ENCODE results near the gene FLNA. TPM values are rescaled to one million over a fixed set of nuclear protein-coding genes. Genes with fewer than 3 reads are reported as not detected.

The FLNA gene
- total RNA-seq, 2 experiments from 2014 or later = 1,012 to 1,022 TPM

GRCh38 chrX:154349979-154350378, 24.5 kb downstream of the FLNA start:
- ATAC-seq (ENCODE audit: poor library complexity) (no peak), DNase-seq (peak in 1 of 14 experiments; percentile 35)
- Histone ChIP-seq H3K27me3 (ENCODE audit: control insufficient read depth in 1 of 2, insufficient read depth in 2 of 2, low read length in 2 of 2) (no peaks in the 10 kb centered on the region), H3K4me3 (ENCODE audit: low read length) (no peak overlapping the region), H3K4me1 (ENCODE audit: insufficient read depth, low read length) (peaks cover 79% of the 10 kb centered on the region), H3K27ac (ENCODE audit: low read depth in 1 of 2, low read length in 2 of 2) (no peak overlapping the region), H3K36me3 (ENCODE audit: insufficient read depth, low read length) (peaks cover 69% of the 10 kb centered on the region), H3K9me3 (ENCODE audit: control insufficient read depth in 1 of 2, insufficient read depth in 1 of 2, low read length in 2 of 2) (peaks cover 0 to 4% of the 10 kb centered on the region in 2 experiments)
- no peak overlapping the region for H3K4me3 Mint-ChIP-seq
- intact Hi-C loops (cut with DNase I, micrococcal nuclease) = no loop called here
- no peaks in the 10 kb centered on the region for H3K27me3 Mint-ChIP-seq
- ChIA-PET POLR2A (interaction anchor here (0.9 to 1.4 kb wide), 5 partner anchors 16 to 48 kb away, joined by 3 to 4 read pairs (median 4); partner anchors contain the start of gene EMD), CTCF (no interaction called here)
- peaks cover 27% of the 10 kb centered on the region for H3K4me1 Mint-ChIP-seq (ENCODE audit: low read depth)
- peak overlapping the region; percentile 85 for H3K27ac Mint-ChIP-seq
- TF ChIP-seq, protein P1, sequence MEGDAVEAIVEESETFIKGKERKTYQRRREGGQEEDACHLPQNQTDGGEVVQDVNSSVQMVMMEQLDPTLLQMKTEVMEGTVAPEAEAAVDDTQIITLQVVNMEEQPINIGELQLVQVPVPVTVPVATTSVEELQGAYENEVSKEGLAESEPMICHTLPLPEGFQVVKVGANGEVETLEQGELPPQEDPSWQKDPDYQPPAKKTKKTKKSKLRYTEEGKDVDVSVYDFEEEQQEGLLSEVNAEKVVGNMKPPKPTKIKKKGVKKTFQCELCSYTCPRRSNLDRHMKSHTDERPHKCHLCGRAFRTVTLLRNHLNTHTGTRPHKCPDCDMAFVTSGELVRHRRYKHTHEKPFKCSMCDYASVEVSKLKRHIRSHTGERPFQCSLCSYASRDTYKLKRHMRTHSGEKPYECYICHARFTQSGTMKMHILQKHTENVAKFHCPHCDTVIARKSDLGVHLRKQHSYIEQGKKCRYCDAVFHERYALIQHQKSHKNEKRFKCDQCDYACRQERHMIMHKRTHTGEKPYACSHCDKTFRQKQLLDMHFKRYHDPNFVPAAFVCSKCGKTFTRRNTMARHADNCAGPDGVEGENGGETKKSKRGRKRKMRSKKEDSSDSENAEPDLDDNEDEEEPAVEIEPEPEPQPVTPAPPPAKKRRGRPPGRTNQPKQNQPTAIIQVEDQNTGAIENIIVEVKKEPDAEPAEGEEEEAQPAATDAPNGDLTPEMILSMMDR (IDR thresholded peaks at IDR 0.05) = no peak
- peaks cover 60% of the 10 kb centered on the region for H3K36me3 Mint-ChIP-seq (ENCODE audit: low read depth)
- H3K9me3 Mint-ChIP-seq = no peaks in the 10 kb centered on the region

GRCh38 chrX:154349359-154349935, 25.0 kb downstream of the FLNA start:
- peaks cover 27% of the 10 kb centered on the region for H3K4me1 Mint-ChIP-seq (ENCODE audit: low read depth)
- H3K36me3 ChIP-seq (ENCODE audit: insufficient read depth, low read length) = peaks cover 64% of the 10 kb centered on the region
- no peak overlapping the region for H3K27ac ChIP-seq (ENCODE audit: low read depth in 1 of 2, low read length in 2 of 2)

GRCh38 chrX:154348646-154349358, 25.6 kb downstream of the FLNA start:
- POLR2A ChIA-PET = interaction anchor here (0.5 to 1.4 kb wide), 3 partner anchors 31 to 1401 kb away, joined by 3 to 4 read pairs (median 4); partner anchors contain the start of gene EMD
- Mint-ChIP-seq H3K36me3 (ENCODE audit: low read depth) (peaks cover 53% of the 10 kb centered on the region), H3K4me3 (no peak overlapping the region), H3K27me3 (no peaks in the 10 kb centered on the region), H3K4me1 (ENCODE audit: low read depth) (peaks cover 27% of the 10 kb centered on the region), H3K9me3 (no peaks in the 10 kb centered on the region), H3K27ac (peak overlapping the region; percentile 85)
- intact Hi-C loops (cut with DNase I, micrococcal nuclease) = no loop called here
- TF ChIP-seq, protein P1 (IDR thresholded peaks at IDR 0.05) = no peak
- Histone ChIP-seq H3K36me3 (ENCODE audit: insufficient read depth, low read length) (peaks cover 58% of the 10 kb centered on the region), H3K4me3 (ENCODE audit: low read length) (no peak overlapping the region), H3K27me3 (ENCODE audit: control insufficient read depth in 1 of 2, insufficient read depth in 2 of 2, low read length in 2 of 2) (no peaks in the 10 kb centered on the region), H3K9me3 (ENCODE audit: control insufficient read depth in 1 of 2, insufficient read depth in 1 of 2, low read length in 2 of 2) (peaks cover 0 to 4% of the 10 kb centered on the region in 2 experiments), H3K4me1 (ENCODE audit: insufficient read depth, low read length) (peaks cover 67% of the 10 kb centered on the region), H3K27ac (ENCODE audit: low read depth in 1 of 2, low read length in 2 of 2) (peak overlapping the region in 1 of 2 donors; percentile 47)
- ATAC-seq (ENCODE audit: poor library complexity) (no peak), DNase-seq (peak in 2 of 14 experiments; percentile 16 to 31)
- CTCF ChIA-PET = no interaction called here

More at GRCh38 chrX:154349359-154349935, 25.0 kb downstream of the FLNA start:
- Mint-ChIP-seq H3K36me3 (ENCODE audit: low read depth) (peaks cover 60% of the 10 kb centered on the region), H3K9me3 (no peaks in the 10 kb centered on the region), H3K27ac (peak overlapping the region; percentile 85), H3K27me3 (no peaks in the 10 kb centered on the region), H3K4me3 (no peak overlapping the region)
- H3K4me3 ChIP-seq (ENCODE audit: low read length) = no peak overlapping the region
- H3K27me3 ChIP-seq (ENCODE audit: control insufficient read depth in 1 of 2, insufficient read depth in 2 of 2, low read length in 2 of 2) = no peaks in the 10 kb centered on the region
- peaks cover 0 to 4% of the 10 kb centered on the region in 2 experiments for H3K9me3 ChIP-seq (ENCODE audit: control insufficient read depth in 1 of 2, insufficient read depth in 1 of 2, low read length in 2 of 2)
- DNase-seq = peak in 1 of 14 experiments; percentile 41
- ATAC-seq (ENCODE audit: poor library complexity) = no peak
- intact Hi-C loops (cut with DNase I, micrococcal nuclease) = no loop called here
- H3K4me1 ChIP-seq (ENCODE audit: insufficient read depth, low read length) = peaks cover 74% of the 10 kb centered on the region
- POLR2A ChIA-PET = interaction anchor here (0.5 to 1.4 kb wide), 6 partner anchors 16 to 1402 kb away, joined by 3 to 4 read pairs (median 4); partner anchors contain the start of gene EMD
- CTCF ChIA-PET = no interaction called here
- TF ChIP-seq, protein P1 (IDR thresholded peaks at IDR 0.05) = no peak

All from CD4-positive, alpha-beta T cell (primary cell).